ENCODE data around the gene RARB. TPM values are rescaled to one million over a fixed set of nuclear protein-coding genes. Genes with fewer than 3 reads are reported as not detected.
A peak's percentile ranks its signal among the peaks of the same experiment; 100 is the strongest.

RARB gene
- total RNA-seq, 1 donor from 2014 or later: 1.8 TPM

GRCh38 chr3:25520926-25521559 lies 93.0 kb downstream of the RARB start:
- no peaks in the 10 kb centered on the region for H3F3A ChIP-seq (ENCODE audit: low read depth)
- H3K9me3 ChIP-seq (ENCODE audit: low read depth): no peaks in the 10 kb centered on the region
- no peaks in the 10 kb centered on the region for H4K20me1 ChIP-seq (ENCODE audit: low read depth)
- H2AFZ ChIP-seq (replicated peaks): no peak overlapping the region
- Mint-ChIP-seq H3K36me3 (no peaks in the 10 kb centered on the region), H3K4me1 (no peaks in the 10 kb centered on the region), H3K9me3 (no peaks in the 10 kb centered on the region), H3K4me3 (no peak overlapping the region), H3K27me3 (ENCODE audit: insufficient read depth, low read depth) (no peaks in the 10 kb centered on the region), H3K27ac (no peak overlapping the region)
- H3K79me2 ChIP-seq (ENCODE audit: low read depth): no peaks in the 10 kb centered on the region
- H3K27ac ChIP-seq: no peak overlapping the region
- no peak overlapping the region for H3K4me3 ChIP-seq
- no peaks in the 10 kb centered on the region for H3K4me1 ChIP-seq
- no peak overlapping the region for H3K9ac ChIP-seq
- DNase-seq (ENCODE audit: low spot score): no peak
- no peaks in the 10 kb centered on the region for H3K36me3 ChIP-seq
- H3K4me2 ChIP-seq: no peak overlapping the region
- TF ChIP-seq EZH2 (IDR thresholded peaks at IDR 0.05) (no peak), EZH2phosphoT487 (IDR thresholded peaks at IDR 0.05) (no peak)
- H3K27me3 ChIP-seq: no peaks in the 10 kb centered on the region

- no peak overlapping the region for H3K4me3 Mint-ChIP-seq
- Histone ChIP-seq H4K20me1 (ENCODE audit: low read depth) (no peaks in the 10 kb centered on the region), H3K4me3 (no peak overlapping the region), H3K4me1 (peaks cover 18% of the 10 kb centered on the region), H3K36me3 (no peaks in the 10 kb centered on the region), H3K9me3 (ENCODE audit: low read depth) (no peaks in the 10 kb centered on the region), H3K9ac (no peak overlapping the region), H3K27me3 (no peaks in the 10 kb centered on the region), H3K4me2 (peak overlapping the region; percentile 25), H3K79me2 (ENCODE audit: low read depth) (no peaks in the 10 kb centered on the region), H2AFZ (replicated peaks) (no peak overlapping the region), H3K27ac (peak overlapping the region; percentile 71), H3F3A (ENCODE audit: low read depth) (peaks cover 17% of the 10 kb centered on the region)
- TF ChIP-seq EZH2phosphoT487 (IDR thresholded peaks at IDR 0.05) (no peak), EZH2 (IDR thresholded peaks at IDR 0.05) (no peak), CTCF (IDR thresholded peaks at IDR 0.05) (no peak)
- H3K4me1 Mint-ChIP-seq: peaks cover 6% of the 10 kb centered on the region
- peaks cover 4% of the 10 kb centered on the region for H3K27me3 Mint-ChIP-seq (ENCODE audit: insufficient read depth, low read depth)
- DNase-seq (ENCODE audit: low spot score): no peak
- H3K36me3 Mint-ChIP-seq: no peaks in the 10 kb centered on the region
- H3K9me3 Mint-ChIP-seq: peaks cover 3% of the 10 kb centered on the region
- H3K27ac Mint-ChIP-seq: no peak overlapping the region
Observed at GRCh38 chr3:25527336-25527735, 99.3 kb downstream of the RARB start.

- Histone ChIP-seq H3F3A (ENCODE audit: low read depth) (peaks cover 17% of the 10 kb centered on the region), H3K27ac (peak overlapping the region; percentile 71), H3K9me3 (ENCODE audit: low read depth) (no peaks in the 10 kb centered on the region), H3K27me3 (no peaks in the 10 kb centered on the region), H3K36me3 (no peaks in the 10 kb centered on the region), H3K4me3 (no peak overlapping the region), H3K4me2 (peak overlapping the region; percentile 25), H3K9ac (no peak overlapping the region), H3K4me1 (peaks cover 18% of the 10 kb centered on the region), H4K20me1 (ENCODE audit: low read depth) (no peaks in the 10 kb centered on the region), H2AFZ (replicated peaks) (peak overlapping the region; percentile 85), H3K79me2 (ENCODE audit: low read depth) (no peaks in the 10 kb centered on the region)
- Mint-ChIP-seq H3K27me3 (ENCODE audit: insufficient read depth, low read depth) (peaks cover 4% of the 10 kb centered on the region), H3K9me3 (peaks cover 4% of the 10 kb centered on the region), H3K27ac (peak overlapping the region; percentile 54), H3K4me1 (peaks cover 6% of the 10 kb centered on the region), H3K4me3 (no peak overlapping the region), H3K36me3 (no peaks in the 10 kb centered on the region)
- DNase-seq (ENCODE audit: low spot score): peak; percentile 49
- TF ChIP-seq EZH2phosphoT487 (IDR thresholded peaks at IDR 0.05): no peak
- TF ChIP-seq CTCF (IDR thresholded peaks at IDR 0.05): no peak
- TF ChIP-seq EZH2 (IDR thresholded peaks at IDR 0.05): no peak
Observed at GRCh38 chr3:25527801-25528200, 99.7 kb downstream of the RARB start.

- Histone ChIP-seq H3K9ac (no peak overlapping the region), H4K20me1 (ENCODE audit: low read depth) (no peaks in the 10 kb centered on the region), H3K27ac (no peak overlapping the region), H3K4me1 (peaks cover 17% of the 10 kb centered on the region), H3K36me3 (no peaks in the 10 kb centered on the region), H2AFZ (replicated peaks) (no peak overlapping the region), H3K9me3 (ENCODE audit: low read depth) (no peaks in the 10 kb centered on the region), H3K79me2 (ENCODE audit: low read depth) (no peaks in the 10 kb centered on the region), H3F3A (ENCODE audit: low read depth) (peaks cover 17% of the 10 kb centered on the region), H3K4me2 (no peak overlapping the region), H3K27me3 (no peaks in the 10 kb centered on the region), H3K4me3 (no peak overlapping the region)
- TF ChIP-seq EZH2 (IDR thresholded peaks at IDR 0.05) (no peak), CTCF (IDR thresholded peaks at IDR 0.05) (no peak), EZH2phosphoT487 (IDR thresholded peaks at IDR 0.05) (no peak)
- H3K9me3 Mint-ChIP-seq: peaks cover 4% of the 10 kb centered on the region
- H3K27ac Mint-ChIP-seq: no peak overlapping the region
- H3K4me3 Mint-ChIP-seq: no peak overlapping the region
- H3K36me3 Mint-ChIP-seq: no peaks in the 10 kb centered on the region
- DNase-seq (ENCODE audit: low spot score): no peak
- peaks cover 6% of the 10 kb centered on the region for H3K4me1 Mint-ChIP-seq
- H3K27me3 Mint-ChIP-seq (ENCODE audit: insufficient read depth, low read depth): peaks cover 4% of the 10 kb centered on the region
Observed at GRCh38 chr3:25531971-25532370, 103.9 kb downstream of the RARB start.
